ENCODE data around the gene PSMD13. TPM values are rescaled to one million over a fixed set of nuclear protein-coding genes. Genes with fewer than 3 reads are reported as not detected.

Gene PSMD13
- total and polyA plus RNA-seq, 2 of the 13 experiments (the other 11 are each of a cell fraction or from before 2014, with no cell fraction given), result 83.0 to 117 TPM

GRCh38 chr11:207208-207862, 29.4 kb upstream of the PSMD13 start, which contains the start of the genes BET1L and RIC8A (continued):
- TF ChIP-seq ZXDC (CRISPR knock-in tag; IDR thresholded peaks at IDR 0.05) (peak; percentile 77; the same call in 1 of the 2 replicates), KMT2A (CRISPR knock-in tag; IDR thresholded peaks at IDR 0.05) (peak; percentile 75; the same call in 1 of the 2 replicates), ZNF678 (CRISPR knock-in tag; IDR thresholded peaks at IDR 0.05) (no peak), JUNB (CRISPR knock-in tag; IDR thresholded peaks at IDR 0.05; ENCODE audit: borderline replicate concordance) (no peak), HDAC6 (IDR thresholded peaks at IDR 0.05; ENCODE audit: low read depth, low read length) (no peak), ZNF670 (CRISPR knock-in tag; IDR thresholded peaks at IDR 0.05; ENCODE audit: borderline replicate concordance) (peak; percentile 61; the same call in 1 of the 2 replicates), SRY (CRISPR knock-in tag; IDR thresholded peaks at IDR 0.05) (peak; percentile 92), ZSCAN9 (CRISPR knock-in tag; IDR thresholded peaks at IDR 0.05; ENCODE audit: borderline replicate concordance) (peak; percentile 75), ZIK1 (CRISPR knock-in tag; IDR thresholded peaks at IDR 0.05; ENCODE audit: borderline replicate concordance, low read depth) (no peak), ZNF234 (CRISPR knock-in tag; conservative IDR thresholded peaks at IDR 0.05) (peak; percentile 82; the same call in 1 of the 2 replicates), ZNF547 (CRISPR knock-in tag; IDR thresholded peaks at IDR 0.05) (peak; percentile 85), SMAD1 (CRISPR knock-in tag; IDR thresholded peaks at IDR 0.05; ENCODE audit: borderline replicate concordance, low read depth) (no peak), MEF2D (CRISPR knock-in tag; IDR thresholded peaks at IDR 0.05) (no peak), PCBP1 (IDR thresholded peaks at IDR 0.05; ENCODE audit: borderline replicate concordance, low read depth, low read length) (peak; percentile 35; the same call in 1 of the 2 replicates), ZNF124 (CRISPR knock-in tag; IDR thresholded peaks at IDR 0.05) (0 out of 2 replicates have a peak, but pooled peaks have one; percentile 24), NR2C2 (CRISPR knock-in tag; IDR thresholded peaks at IDR 0.05; ENCODE audit: borderline replicate concordance) (peak; percentile 72), PCBP2 (optimal IDR thresholded peaks at IDR 0.05; ENCODE audit: low read depth, low read length, poor library complexity, severe bottlenecking) (no peak)
- TF ChIP-seq, protein P1, sequence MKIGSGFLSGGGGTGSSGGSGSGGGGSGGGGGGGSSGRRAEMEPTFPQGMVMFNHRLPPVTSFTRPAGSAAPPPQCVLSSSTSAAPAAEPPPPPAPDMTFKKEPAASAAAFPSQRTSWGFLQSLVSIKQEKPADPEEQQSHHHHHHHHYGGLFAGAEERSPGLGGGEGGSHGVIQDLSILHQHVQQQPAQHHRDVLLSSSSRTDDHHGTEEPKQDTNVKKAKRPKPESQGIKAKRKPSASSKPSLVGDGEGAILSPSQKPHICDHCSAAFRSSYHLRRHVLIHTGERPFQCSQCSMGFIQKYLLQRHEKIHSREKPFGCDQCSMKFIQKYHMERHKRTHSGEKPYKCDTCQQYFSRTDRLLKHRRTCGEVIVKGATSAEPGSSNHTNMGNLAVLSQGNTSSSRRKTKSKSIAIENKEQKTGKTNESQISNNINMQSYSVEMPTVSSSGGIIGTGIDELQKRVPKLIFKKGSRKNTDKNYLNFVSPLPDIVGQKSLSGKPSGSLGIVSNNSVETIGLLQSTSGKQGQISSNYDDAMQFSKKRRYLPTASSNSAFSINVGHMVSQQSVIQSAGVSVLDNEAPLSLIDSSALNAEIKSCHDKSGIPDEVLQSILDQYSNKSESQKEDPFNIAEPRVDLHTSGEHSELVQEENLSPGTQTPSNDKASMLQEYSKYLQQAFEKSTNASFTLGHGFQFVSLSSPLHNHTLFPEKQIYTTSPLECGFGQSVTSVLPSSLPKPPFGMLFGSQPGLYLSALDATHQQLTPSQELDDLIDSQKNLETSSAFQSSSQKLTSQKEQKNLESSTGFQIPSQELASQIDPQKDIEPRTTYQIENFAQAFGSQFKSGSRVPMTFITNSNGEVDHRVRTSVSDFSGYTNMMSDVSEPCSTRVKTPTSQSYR (CRISPR knock-in tag; IDR thresholded peaks at IDR 0.05; ENCODE audit: borderline replicate concordance), result peak; percentile 66; the same call in 1 of the 2 replicates
- TF ChIP-seq, protein P2, sequence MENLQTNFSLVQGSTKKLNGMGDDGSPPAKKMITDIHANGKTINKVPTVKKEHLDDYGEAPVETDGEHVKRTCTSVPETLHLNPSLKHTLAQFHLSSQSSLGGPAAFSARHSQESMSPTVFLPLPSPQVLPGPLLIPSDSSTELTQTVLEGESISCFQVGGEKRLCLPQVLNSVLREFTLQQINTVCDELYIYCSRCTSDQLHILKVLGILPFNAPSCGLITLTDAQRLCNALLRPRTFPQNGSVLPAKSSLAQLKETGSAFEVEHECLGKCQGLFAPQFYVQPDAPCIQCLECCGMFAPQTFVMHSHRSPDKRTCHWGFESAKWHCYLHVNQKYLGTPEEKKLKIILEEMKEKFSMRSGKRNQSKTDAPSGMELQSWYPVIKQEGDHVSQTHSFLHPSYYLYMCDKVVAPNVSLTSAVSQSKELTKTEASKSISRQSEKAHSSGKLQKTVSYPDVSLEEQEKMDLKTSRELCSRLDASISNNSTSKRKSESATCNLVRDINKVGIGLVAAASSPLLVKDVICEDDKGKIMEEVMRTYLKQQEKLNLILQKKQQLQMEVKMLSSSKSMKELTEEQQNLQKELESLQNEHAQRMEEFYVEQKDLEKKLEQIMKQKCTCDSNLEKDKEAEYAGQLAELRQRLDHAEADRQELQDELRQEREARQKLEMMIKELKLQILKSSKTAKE (CRISPR knock-in tag; IDR thresholded peaks at IDR 0.05; ENCODE audit: borderline replicate concordance), result no peak

All from HepG2 (cell line).